ENCODE data around the gene PAOX. TPM values are rescaled to one million over a fixed set of nuclear protein-coding genes. Genes with fewer than 3 reads are reported as not detected.
A peak's percentile ranks its signal among the peaks of the same experiment; 100 is the strongest.

Gene PAOX
- total and polyA plus RNA-seq, 2 of the 13 experiments (the other 11 are each of a cell fraction or from before 2014, with no cell fraction given): 0.49 to 0.77 TPM

- TF ChIP-seq ZNF563 (CRISPR knock-in tag; IDR thresholded peaks at IDR 0.05) (no peak), ZNF713 (CRISPR knock-in tag; IDR thresholded peaks at IDR 0.05) (no peak), MBNL3 (CRISPR knock-in tag; conservative IDR thresholded peaks at IDR 0.05) (no peak), HDAC6 (IDR thresholded peaks at IDR 0.05; ENCODE audit: low read depth, low read length) (no peak), ZNF879 (CRISPR knock-in tag; IDR thresholded peaks at IDR 0.05) (no peak), SP5 (CRISPR knock-in tag; IDR thresholded peaks at IDR 0.05; ENCODE audit: borderline replicate concordance, low read depth) (peak; percentile 15; the same call in 1 of the 2 replicates), ZNF30 (CRISPR knock-in tag; IDR thresholded peaks at IDR 0.05) (no peak), PCBP2 (optimal IDR thresholded peaks at IDR 0.05; ENCODE audit: low read depth, low read length, poor library complexity, severe bottlenecking) (no peak), LCORL (IDR thresholded peaks at IDR 0.05) (no peak), LCORL (CRISPR knock-in tag; IDR thresholded peaks at IDR 0.05) (0 out of 2 replicates have a peak, but pooled peaks have one; percentile 53), ZNF841 (CRISPR knock-in tag; IDR thresholded peaks at IDR 0.05; ENCODE audit: borderline replicate concordance) (no peak), ZNF414 (CRISPR knock-in tag; IDR thresholded peaks at IDR 0.05) (no peak), ZUFSP (CRISPR knock-in tag; IDR thresholded peaks at IDR 0.05; ENCODE audit: borderline replicate concordance) (no peak), HOXA3 (CRISPR knock-in tag; IDR thresholded peaks at IDR 0.05) (peak; percentile 52; the same call in 1 of the 2 replicates), SP4 (CRISPR knock-in tag; IDR thresholded peaks at IDR 0.05) (no peak), HIC2 (CRISPR knock-in tag; IDR thresholded peaks at IDR 0.05; ENCODE audit: low read depth) (no peak), ZSCAN5A (CRISPR knock-in tag; IDR thresholded peaks at IDR 0.05; ENCODE audit: borderline replicate concordance) (no peak), MAF1 (CRISPR knock-in tag; IDR thresholded peaks at IDR 0.05; ENCODE audit: borderline replicate concordance) (no peak), JARID2 (CRISPR knock-in tag; IDR thresholded peaks at IDR 0.05; ENCODE audit: insufficient replicate concordance) (no peak), U2AF2 (IDR thresholded peaks at IDR 0.05; ENCODE audit: low read depth, low read length) (no peak), ZNF33B (CRISPR knock-in tag; IDR thresholded peaks at IDR 0.05) (no peak), ARHGAP35 (CRISPR knock-in tag; IDR thresholded peaks at IDR 0.05; ENCODE audit: borderline replicate concordance) (no peak), ZBTB33 (CRISPR knock-in tag; IDR thresholded peaks at IDR 0.05) (0 out of 2 replicates have a peak, but pooled peaks have one; percentile 9)
These were observed 49.4 kb upstream of the PAOX start (continued) for GRCh38 chr10:133329491-133330202.

All from HepG2 (cell line).